Measurements from ENCODE around the gene SOX6. TPM values are rescaled to one million over a fixed set of nuclear protein-coding genes. Genes with fewer than 3 reads are reported as not detected.

The SOX6 gene
- polyA plus RNA-seq, 3 donors: not detected

- Mint-ChIP-seq H3K27ac (no peak overlapping the region), H3K36me3 (no peaks in the 10 kb centered on the region), H3K9me3 (peaks cover 0 to 2% (median 0%) of the 10 kb centered on the region in 7 donors), H3K4me3 (no peak overlapping the region), H3K27me3 (ENCODE audit: low read depth in 3 of 3) (peaks cover 0 to 2% (median 0%) of the 10 kb centered on the region in 3 donors), H3K4me1 (no peaks in the 10 kb centered on the region)
- no peak overlapping the region for H3K27ac ChIP-seq (ENCODE audit: low read depth in 1 of 2, low read length in 2 of 2)
- H3K4me3 ChIP-seq (replicated peaks in 1 of 3; ENCODE audit: low read depth in 2 of 3, low read length in 3 of 3): no peak overlapping the region
- no peak for DNase-seq
- no peaks in the 10 kb centered on the region for H3K79me2 ChIP-seq (ENCODE audit: insufficient read depth, low read length)
- 63% methylated on average over 2 of the region's 8 CpGs for WGBS (ENCODE audit: insufficient coverage)
- no peak overlapping the region for H3K9ac ChIP-seq (ENCODE audit: insufficient read depth, low read length, poor library complexity, severe bottlenecking)
- TF ChIP-seq CTCF (IDR thresholded peaks at IDR 0.05): no peak
- no peaks in the 10 kb centered on the region for H3K27me3 ChIP-seq (ENCODE audit: control insufficient read depth in 2 of 2, insufficient read depth in 2 of 2, low read length in 2 of 2)
- H2AFZ ChIP-seq (ENCODE audit: insufficient read depth, low read depth, low read length, poor library complexity, severe bottlenecking): no peak overlapping the region
- H3K36me3 ChIP-seq (replicated peaks in 1 of 2; ENCODE audit: control insufficient read depth in 1 of 2, insufficient read depth in 2 of 2, low read length in 2 of 2): no peaks in the 10 kb centered on the region
- no peaks in the 10 kb centered on the region for H3K9me3 ChIP-seq (replicated peaks in 1 of 2; ENCODE audit: control insufficient read depth in 1 of 2, insufficient read depth in 1 of 2, low read length in 2 of 2)
- no peak overlapping the region for H3K4me2 ChIP-seq (replicated peaks; ENCODE audit: extremely low read depth, low read length, poor library complexity, severe bottlenecking)
- no peaks in the 10 kb centered on the region for H3K4me1 ChIP-seq (ENCODE audit: control insufficient read depth in 1 of 2, insufficient read depth in 2 of 2, low read length in 2 of 2)
- no peaks in the 10 kb centered on the region for H4K20me1 ChIP-seq (ENCODE audit: insufficient read depth, low read length)
- intact Hi-C loops (cut with micrococcal nuclease): no loop called here
Measured at GRCh38 chr11:16299884-16300782, 56.2 kb downstream of the SOX6 start.

- intact Hi-C loops (cut with micrococcal nuclease): no loop called here
- H3K36me3 Mint-ChIP-seq: no peaks in the 10 kb centered on the region
- H3K4me1 Mint-ChIP-seq: no peaks in the 10 kb centered on the region
- H3K27me3 Mint-ChIP-seq (ENCODE audit: low read depth in 3 of 3): peaks cover 0 to 2% (median 0%) of the 10 kb centered on the region in 3 donors
- Histone ChIP-seq H3K27ac (ENCODE audit: low read depth in 1 of 2, low read length in 2 of 2) (no peak overlapping the region), H3K9ac (ENCODE audit: insufficient read depth, low read length, poor library complexity, severe bottlenecking) (no peak overlapping the region), H3K4me3 (replicated peaks in 1 of 3; ENCODE audit: low read depth in 2 of 3, low read length in 3 of 3) (no peak overlapping the region), H3K27me3 (ENCODE audit: control insufficient read depth in 2 of 2, insufficient read depth in 2 of 2, low read length in 2 of 2) (no peaks in the 10 kb centered on the region), H4K20me1 (ENCODE audit: insufficient read depth, low read length) (no peaks in the 10 kb centered on the region), H3K4me1 (ENCODE audit: control insufficient read depth in 1 of 2, insufficient read depth in 2 of 2, low read length in 2 of 2) (no peaks in the 10 kb centered on the region), H3K36me3 (replicated peaks in 1 of 2; ENCODE audit: control insufficient read depth in 1 of 2, insufficient read depth in 2 of 2, low read length in 2 of 2) (no peaks in the 10 kb centered on the region), H3K4me2 (replicated peaks; ENCODE audit: extremely low read depth, low read length, poor library complexity, severe bottlenecking) (no peak overlapping the region), H3K79me2 (ENCODE audit: insufficient read depth, low read length) (no peaks in the 10 kb centered on the region), H3K9me3 (replicated peaks in 1 of 2; ENCODE audit: control insufficient read depth in 1 of 2, insufficient read depth in 1 of 2, low read length in 2 of 2) (no peaks in the 10 kb centered on the region), H2AFZ (ENCODE audit: insufficient read depth, low read depth, low read length, poor library complexity, severe bottlenecking) (no peak overlapping the region)
- no CpG with 5 or more reads among the region's 4 CpGs for WGBS (ENCODE audit: insufficient coverage)
- no peak for DNase-seq
- no peak overlapping the region for H3K4me3 Mint-ChIP-seq
- TF ChIP-seq CTCF (IDR thresholded peaks at IDR 0.05): no peak
- H3K9me3 Mint-ChIP-seq: peaks cover 0 to 2% (median 0%) of the 10 kb centered on the region in 7 donors
- H3K27ac Mint-ChIP-seq: no peak overlapping the region
Measured at GRCh38 chr11:16299390-16299789, 57.0 kb downstream of the SOX6 start.
